Kidney tubule cell (primary cell): ENCODE results near the gene RICTOR.
A peak's percentile ranks its signal among the peaks of the same experiment; 100 is the strongest.

Experiments used
- DNase-seq: peaks from one replicate; pipeline ENCODE4 v3.0.0-alpha.2; 2018; ENCODE audit warnings: low spot score

RICTOR gene

DNA sequence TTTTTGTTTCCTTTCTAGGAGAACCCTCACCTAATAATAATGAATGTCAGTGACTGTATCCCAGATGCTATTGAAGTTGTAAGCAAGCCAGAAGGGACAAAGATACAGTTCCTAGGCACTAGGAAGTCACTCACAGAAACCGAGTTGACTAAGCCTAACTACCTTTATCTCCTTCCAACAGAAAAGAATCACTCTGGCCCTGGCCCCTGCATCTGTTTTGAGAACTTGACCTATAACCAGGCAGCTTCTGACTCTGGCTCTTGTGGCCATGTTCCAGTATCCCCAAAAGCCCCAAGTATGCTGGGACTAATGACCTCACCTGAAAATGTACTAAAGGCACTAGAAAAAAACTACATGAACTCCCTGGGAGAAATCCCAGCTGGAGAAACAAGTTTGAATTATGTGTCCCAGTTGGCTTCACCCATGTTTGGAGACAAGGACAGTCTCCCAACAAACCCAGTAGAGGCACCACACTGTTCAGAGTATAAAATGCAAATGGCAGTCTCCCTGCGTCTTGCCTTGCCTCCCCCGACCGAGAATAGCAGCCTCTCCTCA lies 141.3 kb downstream of the RICTOR start:
- no peak for DNase-seq

DNA sequence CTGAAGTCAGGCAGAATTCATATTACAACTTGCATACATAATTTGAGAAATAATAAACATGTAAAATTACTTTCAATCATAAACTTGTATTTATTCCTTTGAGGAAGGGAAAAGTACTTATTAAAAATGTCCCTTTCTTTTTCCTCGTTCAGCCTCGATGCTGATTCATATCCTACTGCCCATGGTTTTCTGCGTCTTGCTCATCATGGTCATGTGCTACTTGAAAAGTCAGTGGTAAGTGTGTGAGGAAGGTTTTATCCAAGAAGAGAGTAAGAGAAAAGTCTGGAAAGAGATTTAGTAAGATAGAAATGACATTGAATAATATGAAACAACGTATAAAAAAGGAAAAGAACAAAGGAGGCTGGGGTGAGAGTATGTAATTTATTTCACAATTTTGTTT lies 142.5 kb downstream of the RICTOR start:
- peak; percentile 12 for DNase-seq

DNA sequence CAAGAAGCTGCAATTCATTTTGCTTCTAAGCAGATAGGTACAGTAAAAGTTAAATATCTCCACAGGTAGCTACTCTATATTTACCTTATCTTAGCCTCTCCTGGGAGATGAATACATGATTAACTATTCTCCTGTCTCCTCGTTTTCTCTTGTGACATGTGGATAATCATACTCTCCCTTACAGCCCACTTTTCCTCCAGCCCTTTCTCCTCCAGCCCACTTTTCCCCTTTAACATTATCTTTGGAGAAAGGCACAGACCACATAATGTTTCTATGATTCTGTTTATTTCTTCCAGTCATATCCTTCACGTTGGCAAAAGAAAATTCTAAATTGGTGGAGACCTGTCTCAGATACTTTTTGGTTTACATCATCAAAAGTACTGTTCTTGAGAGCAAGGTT lies 144.4 kb downstream of the RICTOR start:
- no peak for DNase-seq

DNA sequence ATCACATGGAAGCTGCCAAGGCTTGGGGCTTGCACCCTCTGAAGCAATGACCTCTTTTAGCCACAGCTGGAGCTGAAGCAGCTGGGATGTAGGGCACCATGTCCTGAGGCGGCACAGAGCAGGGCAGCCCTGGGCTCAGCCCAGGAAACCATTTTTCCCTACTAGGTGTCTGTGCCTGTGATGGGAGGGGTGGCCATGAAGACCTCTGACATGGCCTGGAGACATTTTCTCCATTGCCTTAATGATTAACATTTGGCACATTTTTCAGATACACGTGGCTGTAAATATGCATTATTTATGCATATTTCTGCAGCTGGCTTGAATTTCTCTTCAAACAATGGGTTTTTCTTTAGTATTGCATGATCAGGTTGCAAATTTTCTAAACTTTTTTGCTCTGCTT lies 146.7 kb downstream of the RICTOR start:
- no peak for DNase-seq

DNA sequence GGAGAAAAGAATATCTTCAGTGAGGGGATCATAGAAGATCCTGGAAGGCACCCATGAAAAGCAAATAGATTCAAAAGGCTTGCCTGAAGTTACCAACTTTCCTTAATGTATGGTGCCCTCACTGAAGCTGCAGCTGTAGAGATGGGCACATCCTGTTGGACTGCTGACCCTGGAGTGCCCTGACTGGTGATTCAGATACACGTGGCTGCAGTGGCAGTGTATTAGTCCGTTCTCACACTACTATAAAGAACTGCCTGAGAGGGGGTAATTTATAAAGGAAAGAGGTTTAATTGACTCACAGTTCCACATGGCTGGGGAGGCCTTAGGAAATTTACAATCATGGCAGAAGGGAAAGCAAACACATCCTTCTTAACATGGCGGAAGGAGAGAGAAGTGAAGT lies 148.1 kb downstream of the RICTOR start:
- peak; percentile 57 for DNase-seq

DNA sequence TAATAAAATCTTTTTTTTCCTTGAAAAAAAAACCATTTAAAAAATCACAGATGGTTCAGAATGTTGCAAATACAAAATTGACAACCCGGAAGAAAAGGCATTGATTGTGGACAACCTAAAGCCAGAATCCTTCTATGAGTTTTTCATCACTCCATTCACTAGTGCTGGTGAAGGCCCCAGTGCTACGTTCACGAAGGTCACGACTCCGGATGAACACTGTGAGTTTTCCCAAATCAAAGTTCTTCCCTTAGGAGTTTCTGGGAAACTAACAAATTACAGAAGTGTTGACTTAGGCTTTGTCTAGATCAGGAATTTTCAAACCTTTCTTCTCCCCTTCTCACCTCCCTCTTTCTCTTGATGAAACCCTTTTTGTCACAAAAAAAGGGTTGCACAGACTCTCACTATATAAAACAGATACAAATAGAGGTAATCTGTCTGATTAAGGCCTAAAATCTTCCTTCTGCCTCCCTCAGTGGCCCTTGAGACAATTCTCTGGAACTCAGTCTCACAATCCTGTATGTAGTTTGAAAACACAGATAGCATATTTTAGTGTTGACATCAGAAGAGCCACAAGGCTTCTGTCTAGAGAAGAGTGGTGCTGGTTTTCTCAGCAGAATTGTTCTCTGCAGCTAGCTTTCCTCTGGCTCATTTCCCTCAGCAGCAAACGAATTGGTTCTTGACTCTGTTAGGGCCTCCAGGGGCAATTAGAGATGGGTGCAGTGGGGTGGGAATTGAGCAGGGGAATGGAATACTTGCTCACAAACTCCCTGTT lies 148.9 kb downstream of the RICTOR start:
- peak; percentile 41 for DNase-seq

DNA sequence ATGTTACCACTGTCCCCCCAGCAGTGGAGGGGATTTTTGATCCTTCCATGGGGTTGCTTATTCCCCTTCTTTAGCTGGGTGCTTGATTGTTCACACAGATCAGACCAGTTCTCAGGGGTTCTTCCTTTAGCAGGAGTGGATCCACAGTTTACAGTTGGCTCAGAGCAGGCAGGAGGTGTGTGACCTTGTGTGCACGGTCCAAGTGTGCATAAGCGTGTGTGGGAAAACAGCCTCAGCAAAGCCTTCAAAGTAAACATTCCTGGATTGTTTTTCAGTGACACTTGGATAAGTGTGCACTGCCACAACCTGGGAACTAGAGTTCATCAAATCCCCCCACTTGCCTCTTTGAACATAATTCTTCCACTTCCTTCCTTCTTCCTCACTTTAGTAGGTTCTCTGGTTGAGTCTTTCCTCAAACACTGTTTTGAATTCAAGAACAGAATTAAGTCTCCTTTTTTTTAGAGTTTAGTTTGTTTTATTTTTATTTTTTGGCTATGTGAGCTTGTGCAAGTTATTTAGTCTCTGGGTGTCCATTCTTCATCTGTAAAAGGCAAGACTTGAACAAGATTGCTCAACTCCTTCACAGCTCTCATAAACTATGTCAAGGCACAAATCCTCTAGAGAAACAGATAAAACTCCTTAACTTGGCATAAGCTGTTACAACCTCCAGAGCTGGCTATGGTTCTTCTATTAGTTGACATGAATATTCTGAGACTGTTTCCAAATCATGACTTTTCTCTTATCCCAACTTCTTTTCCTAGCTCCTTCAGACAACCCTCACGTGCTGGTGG lies 150.3 kb downstream of the RICTOR start:
- DNase-seq: no peak

DNA sequence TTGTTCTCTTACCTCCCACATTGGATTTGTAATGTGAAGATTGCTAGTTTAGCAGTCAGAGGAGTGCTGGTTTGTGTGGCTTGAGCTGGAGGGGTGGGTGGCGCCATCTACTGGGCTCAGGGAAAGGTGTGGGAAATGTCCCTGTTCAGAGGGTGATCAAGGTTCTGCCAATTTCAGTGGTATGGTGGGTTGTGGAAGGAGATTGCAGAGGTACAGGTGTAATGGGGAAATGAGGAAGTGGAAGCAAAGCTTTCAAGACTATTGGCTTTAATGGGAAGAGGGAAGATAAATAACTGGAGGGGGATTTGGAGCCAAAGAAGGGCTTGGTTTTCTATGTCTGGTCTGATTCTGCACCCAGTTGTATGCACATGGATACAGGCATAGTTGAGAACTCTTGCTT lies 152.0 kb downstream of the RICTOR start:
- peak; percentile 61 for DNase-seq

DNA sequence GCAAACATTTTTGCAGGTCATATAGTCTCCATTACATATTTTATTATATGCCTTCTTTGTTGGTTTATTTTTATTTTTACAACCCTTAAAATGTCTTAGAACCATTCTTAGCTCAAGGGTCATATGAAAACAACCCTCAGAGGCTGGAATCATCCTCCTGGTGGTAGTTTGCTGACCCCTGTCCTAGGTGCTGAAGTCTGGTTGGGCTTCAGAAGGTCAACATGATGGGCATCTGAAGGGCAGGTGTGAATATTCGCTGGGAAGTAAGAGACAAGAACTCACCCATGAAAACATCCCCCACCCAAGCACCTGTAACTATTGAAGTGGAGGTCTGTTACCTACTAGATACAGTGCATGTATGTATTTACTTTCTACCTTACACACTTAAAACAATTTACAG lies 153.0 kb downstream of the RICTOR start:
- DNase-seq: no peak

DNA sequence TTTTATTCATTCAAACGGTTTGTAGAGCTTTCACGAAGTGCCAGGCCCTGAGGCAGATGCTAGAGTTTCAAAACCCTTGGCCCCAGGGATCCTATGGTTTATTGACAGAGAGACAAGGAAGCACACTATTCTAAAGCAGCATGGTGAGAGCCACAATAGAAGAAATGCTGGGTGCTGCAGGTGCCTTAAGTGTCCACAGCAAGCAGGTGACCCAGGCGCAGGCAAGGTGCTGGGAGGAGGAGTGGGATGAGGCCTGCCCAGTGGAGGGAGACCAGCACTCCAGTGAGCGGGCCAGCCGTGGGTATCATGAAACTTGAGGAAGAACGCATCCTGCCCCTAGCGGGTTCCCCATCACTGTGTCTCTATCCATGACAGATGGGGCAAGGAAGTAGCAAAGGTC lies 157.4 kb downstream of the RICTOR start:
- no peak for DNase-seq

DNA sequence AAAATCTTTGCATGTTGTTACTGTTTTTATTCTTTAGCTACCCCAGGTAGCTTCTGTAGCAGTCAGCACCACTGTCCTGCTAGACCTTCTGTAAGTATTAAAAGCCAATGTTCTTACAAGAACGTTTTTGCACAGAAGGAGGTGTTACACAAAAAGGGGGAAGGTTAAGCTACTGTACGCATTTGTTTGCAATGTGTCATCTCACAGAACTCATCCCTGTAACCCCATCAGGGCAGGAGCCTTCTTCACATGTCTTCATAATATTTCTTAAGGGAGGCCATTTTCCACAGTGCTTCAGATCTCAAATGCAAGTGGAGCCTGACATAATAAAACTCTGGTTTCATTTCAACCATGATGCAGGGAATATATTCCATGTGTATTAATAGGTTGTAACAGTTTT lies 160.5 kb downstream of the RICTOR start:
- no peak for DNase-seq

DNA sequence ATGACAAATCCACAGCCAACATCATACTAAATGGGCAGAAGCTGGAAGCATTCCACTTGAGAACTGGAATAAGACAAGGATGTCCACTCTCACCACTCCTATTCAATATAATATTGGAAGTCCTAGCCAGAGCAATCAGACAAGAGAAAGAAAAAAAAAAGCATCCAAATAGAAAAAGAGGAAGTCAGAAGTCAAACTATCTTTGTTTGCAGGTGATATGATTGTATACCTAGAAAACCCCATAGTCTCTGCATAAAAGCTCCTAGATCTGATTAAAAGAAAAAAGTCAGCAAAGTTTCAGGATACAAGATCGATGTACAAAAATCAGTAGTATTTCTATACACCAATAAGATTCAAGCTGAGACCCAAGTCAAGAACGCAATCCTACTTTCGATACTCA lies 162.3 kb downstream of the RICTOR start:
- DNase-seq: no peak

DNA sequence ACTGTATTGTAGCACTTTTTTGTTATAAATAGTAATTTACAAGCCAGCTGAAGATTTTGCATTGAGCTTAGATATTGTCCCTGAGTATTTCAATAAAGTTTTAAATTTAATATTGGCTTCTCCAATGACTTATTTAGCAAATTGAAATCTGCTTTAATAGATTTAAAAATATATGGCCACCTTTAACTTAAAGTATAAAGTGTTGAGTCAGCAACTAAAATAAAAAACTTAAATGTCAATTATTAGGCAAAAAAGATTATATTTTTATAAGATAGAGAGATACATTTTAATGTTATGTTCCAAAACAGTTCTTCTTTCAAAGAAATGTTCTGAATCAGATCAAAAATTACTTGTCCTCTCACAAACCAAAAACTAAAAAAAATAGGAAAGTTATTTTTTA lies 167.7 kb downstream of the RICTOR start:
- no peak for DNase-seq

DNA sequence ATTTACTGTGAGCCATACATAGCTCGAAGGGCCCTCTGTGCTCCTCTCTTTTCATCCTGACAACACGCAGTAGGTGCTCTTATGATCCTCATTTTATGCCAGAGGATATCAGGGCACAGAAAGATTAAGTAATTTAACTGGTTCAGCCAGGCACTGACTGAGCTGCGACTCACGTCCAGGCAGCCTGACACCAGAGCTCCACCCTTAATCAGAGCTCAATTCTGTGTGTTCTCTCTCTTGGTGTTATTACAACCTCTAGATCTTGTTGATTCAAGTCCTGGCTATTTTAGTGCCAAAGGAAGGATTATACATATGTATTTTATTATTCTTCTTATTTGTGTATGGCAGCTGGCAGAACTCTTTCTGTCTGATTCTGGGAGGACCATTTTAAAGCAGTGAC lies 168.7 kb downstream of the RICTOR start:
- DNase-seq: no peak

DNA sequence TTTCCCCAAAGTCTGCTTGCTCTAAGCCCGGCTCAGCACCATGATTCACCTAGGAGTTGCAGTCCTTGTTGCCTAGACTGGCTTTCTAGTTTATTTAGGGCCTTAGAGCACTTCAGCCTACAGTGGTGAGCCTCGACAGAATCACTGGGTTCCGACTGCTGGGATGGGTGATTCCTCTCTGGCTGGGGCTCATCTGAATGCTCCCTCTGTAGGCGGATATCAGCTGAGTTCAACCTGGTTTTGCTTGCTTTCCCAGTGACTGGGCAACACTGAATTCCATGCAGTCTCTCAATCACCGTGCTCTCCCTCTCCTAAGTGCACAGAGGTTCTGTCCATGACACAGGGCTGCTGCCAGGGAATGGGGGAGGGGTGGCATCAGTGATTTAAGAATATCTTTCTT lies 174.3 kb downstream of the RICTOR start:
- DNase-seq: no peak

DNA sequence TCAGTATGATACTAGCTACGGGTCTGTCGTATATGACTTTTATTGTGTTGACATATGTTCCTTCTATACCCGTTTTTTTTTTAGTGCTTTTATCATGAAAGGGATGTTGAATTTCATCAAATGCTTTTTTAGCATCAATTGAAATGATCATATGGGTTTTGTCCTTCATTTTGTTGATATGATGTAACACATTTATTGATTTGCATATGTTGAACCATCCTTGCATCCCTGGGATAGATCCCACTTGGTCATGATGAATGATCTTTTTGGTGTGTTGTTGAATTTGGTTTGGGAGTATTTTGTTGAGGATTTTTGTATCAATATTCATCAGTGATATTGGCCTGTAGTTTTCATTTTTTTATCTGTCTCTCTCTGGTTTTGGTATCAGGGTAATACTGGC lies 177.4 kb downstream of the RICTOR start:
- no peak for DNase-seq

DNA sequence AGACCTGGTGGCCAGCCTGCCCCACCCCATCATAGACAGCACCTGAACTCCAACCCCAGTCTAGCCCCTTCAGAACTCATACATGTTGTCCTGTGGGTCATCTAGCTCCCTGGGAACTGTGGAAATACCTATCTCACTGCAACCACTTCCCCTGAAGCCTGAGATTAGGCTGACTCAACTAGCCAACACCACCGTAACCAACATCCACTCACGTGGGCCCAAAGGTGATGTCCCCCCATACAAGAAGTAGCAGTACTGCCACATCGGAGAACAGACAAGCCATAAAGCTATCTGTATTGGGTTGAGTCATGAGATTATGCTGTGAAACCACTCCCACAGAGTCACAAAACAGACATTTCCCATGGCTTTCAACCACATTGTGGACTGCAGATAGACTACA lies 181.8 kb downstream of the RICTOR start:
- DNase-seq: no peak

DNA sequence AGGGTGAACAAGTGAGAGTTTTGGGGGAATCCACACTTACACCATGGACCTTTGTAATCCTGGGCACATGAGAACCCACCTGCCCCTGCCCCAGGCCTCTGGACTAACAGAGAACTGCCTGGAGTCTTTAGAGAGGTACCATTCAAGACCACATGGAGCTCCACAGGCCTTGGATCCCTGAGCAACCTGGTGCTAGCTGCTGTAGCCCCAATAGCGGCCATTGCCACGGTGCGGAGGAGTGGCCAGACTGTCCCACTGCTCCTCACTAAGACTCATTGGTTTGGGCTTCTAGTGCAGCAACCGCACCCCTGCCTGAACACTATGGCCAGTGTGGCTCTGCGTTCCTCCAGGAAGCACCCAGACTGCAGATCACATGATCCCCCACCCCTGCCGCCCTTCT lies 182.6 kb downstream of the RICTOR start:
- DNase-seq: no peak

DNA sequence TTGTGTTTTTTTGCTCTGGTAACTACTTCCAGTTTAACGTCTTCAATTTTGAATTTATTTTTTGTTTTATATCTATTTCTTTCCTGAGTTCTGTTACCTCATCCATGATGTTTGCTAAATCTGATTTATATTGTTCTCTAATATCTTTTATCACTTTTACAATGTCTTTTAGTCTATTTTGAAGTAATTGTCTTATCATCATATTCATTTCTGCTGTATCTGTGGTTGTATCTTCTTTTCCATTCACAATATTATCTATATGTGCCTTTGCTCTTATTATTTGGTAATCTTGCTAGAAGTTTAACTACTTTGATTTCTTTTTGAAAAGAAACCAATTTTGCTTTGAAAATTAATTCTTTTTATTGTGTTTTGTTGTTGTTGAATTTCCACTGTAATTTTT lies 184.8 kb downstream of the RICTOR start:
- DNase-seq: no peak

DNA sequence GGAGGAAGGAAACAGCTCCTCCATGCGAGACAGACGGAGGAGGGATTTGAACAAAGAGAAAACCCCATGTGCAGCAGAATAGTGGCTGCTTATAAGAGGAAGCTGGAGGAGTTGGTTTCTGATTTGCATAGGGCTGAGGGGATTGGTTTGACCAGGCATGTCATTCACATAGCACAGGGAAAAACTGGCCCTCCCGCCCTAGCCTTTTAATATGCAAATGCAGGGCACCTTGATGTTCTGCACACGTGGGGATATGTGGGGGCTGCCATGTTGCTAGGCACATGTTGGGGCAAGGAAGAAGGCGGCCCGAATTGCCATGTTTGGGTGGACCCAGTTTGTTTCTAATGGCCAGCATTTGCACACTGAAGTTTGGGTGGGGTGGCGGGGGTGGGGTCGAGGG lies 186.2 kb downstream of the RICTOR start:
- no peak for DNase-seq
